Activated CD4-positive, alpha-beta T cell treated with anti-CD3 and anti-CD28 coated beads, Interleukin-2, amount 10 ng/mL, durations not matched to agents 7 days and 5 days (primary cell): ENCODE measurements around the gene CNTN1. TPM values are rescaled to one million over a fixed set of nuclear protein-coding genes. Genes with fewer than 3 reads are reported as not detected.

ENCODE experiments used
- CTCF ChIA-PET: fragments of 350-600 bp; sonication (Branson Sonifier 250); formaldehyde crosslinking; loops from one replicate; lab custom pipeline; 2021; ENCODE audit warnings: antibody characterized with exemption; lab: Charles Lee
- POLR2A ChIA-PET: fragments of 350-600 bp; sonication (Branson Sonifier 250); formaldehyde crosslinking; loops from one replicate; lab custom pipeline; 2021; ENCODE audit warnings: antibody characterized with exemption; lab: Charles Lee
- DNase-seq: peaks from one replicate; pipeline ENCODE4 v3.0.0-alpha.2; 2020
- H3K27ac Mint-ChIP-seq: one replicate; pipeline ENCODE4 v1.8.0; 2021; ENCODE audit warnings: mild to moderate bottlenecking, moderate library complexity, mixed read lengths
- H3K27me3 Mint-ChIP-seq: one replicate; pipeline ENCODE4 v1.8.0; 2021; ENCODE audit warnings: mixed read lengths
- H3K36me3 Mint-ChIP-seq: one replicate; pipeline ENCODE4 v1.8.0; 2021; ENCODE audit warnings: low read depth, mixed read lengths
- H3K4me1 Mint-ChIP-seq: one replicate; pipeline ENCODE4 v1.8.0; 2021; ENCODE audit warnings: mixed read lengths
- H3K4me3 Mint-ChIP-seq: one replicate; pipeline ENCODE4 v1.8.0; 2021; ENCODE audit warnings: mild to moderate bottlenecking, moderate library complexity, mixed read lengths
- H3K9me3 Mint-ChIP-seq: one replicate; pipeline ENCODE4 v1.8.0; 2021; ENCODE audit warnings: mixed read lengths
- total RNA-seq, 2 experiments: library from RNA; stranded (reverse); gene quantifications; one replicate each; pipeline ENCODE4 v1.2.3, GENCODE V29; 2021

The CNTN1 gene
- total RNA-seq, 2 experiments from 2014 or later, result not detected

DNA sequence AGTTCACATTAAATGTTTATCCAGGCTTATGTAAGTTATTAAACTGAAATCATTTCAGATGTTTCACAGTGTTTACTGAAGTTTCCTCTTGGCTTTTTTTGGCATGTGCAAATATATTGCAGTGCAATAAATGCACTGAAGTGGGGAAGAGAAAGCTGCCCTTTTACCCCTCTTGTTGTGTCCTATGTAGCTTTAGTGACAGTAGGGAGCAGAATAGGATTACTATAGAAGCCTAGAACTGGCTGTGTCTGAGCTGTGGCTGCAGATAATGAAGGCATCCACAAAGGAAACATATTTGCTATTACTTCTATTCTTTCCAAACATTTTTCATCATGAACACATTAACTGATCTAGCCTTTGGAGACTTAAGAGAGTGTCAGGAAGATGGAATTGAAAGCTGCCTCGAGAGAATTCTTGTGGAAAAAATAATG lies 24.1 kb upstream of the CNTN1 start:
- no peak for DNase-seq
- ChIA-PET POLR2A (no interaction called here), CTCF (no interaction called here)
- Mint-ChIP-seq H3K4me3 (no peak overlapping the region), H3K9me3 (no peaks in the 10 kb centered on the region), H3K4me1 (no peaks in the 10 kb centered on the region), H3K36me3 (no peaks in the 10 kb centered on the region), H3K27me3 (no peaks in the 10 kb centered on the region), H3K27ac (no peak overlapping the region)

- no peaks in the 10 kb centered on the region for H3K4me1 Mint-ChIP-seq
- POLR2A ChIA-PET, result no interaction called here
- no peak overlapping the region for H3K27ac Mint-ChIP-seq
- H3K9me3 Mint-ChIP-seq, result no peaks in the 10 kb centered on the region
- no peak overlapping the region for H3K4me3 Mint-ChIP-seq
- H3K27me3 Mint-ChIP-seq, result no peaks in the 10 kb centered on the region
- CTCF ChIA-PET, result no interaction called here
- no peak for DNase-seq
- no peaks in the 10 kb centered on the region for H3K36me3 Mint-ChIP-seq
Measured at GRCh38 chr12:40672741-40673271, 19.4 kb upstream of the CNTN1 start.

GRCh38 chr12:40681148-40681547 lies 11.1 kb upstream of the CNTN1 start:
- no peak for DNase-seq
- Mint-ChIP-seq H3K36me3 (no peaks in the 10 kb centered on the region), H3K27me3 (no peaks in the 10 kb centered on the region), H3K27ac (no peak overlapping the region), H3K4me1 (no peaks in the 10 kb centered on the region), H3K4me3 (no peak overlapping the region), H3K9me3 (no peaks in the 10 kb centered on the region)
- ChIA-PET POLR2A (no interaction called here), CTCF (no interaction called here)

DNA sequence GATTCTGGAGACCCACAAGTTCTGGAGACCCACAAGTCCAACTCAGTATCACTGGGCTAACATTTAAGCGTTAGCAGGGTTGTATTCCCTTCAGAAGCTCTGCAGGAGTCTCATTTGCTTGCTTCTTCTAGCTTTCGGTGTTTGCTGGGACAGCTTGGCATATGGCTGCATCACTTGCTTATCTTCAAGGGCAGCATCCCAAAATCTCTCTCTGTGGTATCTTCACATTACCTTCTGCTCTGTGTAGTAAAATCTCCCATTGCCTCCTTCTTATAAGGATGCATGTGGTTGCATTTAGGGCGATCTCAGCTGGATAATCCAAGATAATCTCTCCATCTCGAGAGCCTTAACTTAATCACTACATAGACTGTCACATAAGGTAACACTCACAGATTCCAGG lies 7.3 kb upstream of the CNTN1 start:
- Mint-ChIP-seq H3K9me3 (no peaks in the 10 kb centered on the region), H3K36me3 (no peaks in the 10 kb centered on the region), H3K4me3 (no peak overlapping the region), H3K27ac (no peak overlapping the region), H3K4me1 (no peaks in the 10 kb centered on the region), H3K27me3 (no peaks in the 10 kb centered on the region)
- CTCF ChIA-PET, result no interaction called here
- POLR2A ChIA-PET, result no interaction called here
- no peak for DNase-seq

DNA sequence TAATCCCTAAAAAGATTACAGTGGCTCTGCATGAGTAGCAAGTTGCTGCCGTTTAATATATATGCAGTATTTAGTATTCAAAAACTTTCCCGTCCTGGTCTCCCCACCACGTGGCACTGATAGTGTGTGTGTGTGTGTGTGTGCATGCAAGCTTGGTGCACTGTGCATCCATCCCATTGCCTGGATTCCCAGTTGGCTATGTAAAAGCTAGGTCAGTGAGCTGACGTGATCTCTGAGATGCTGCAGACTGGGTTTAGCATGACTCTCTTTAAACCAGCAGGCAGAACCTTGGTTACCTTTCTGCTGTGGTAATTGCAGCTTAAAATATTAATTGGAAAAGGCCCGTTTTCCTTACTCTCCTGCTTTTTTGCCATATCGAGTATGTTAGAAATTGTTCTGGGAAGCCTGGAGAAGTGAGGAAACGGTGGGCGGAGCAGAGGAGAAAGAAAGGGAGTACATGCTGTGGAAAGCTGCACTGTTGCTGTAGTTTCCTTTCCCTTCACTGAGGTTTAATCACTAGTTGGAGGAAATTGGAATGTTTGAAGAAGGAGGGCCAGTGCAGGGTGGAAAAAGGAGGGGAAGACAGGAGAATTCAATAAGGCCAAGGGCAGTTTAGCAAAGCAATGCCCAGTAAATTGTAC lies 4.0 kb upstream of the CNTN1 start:
- H3K4me1 Mint-ChIP-seq, result no peaks in the 10 kb centered on the region
- H3K4me3 Mint-ChIP-seq, result no peak overlapping the region
- H3K36me3 Mint-ChIP-seq, result no peaks in the 10 kb centered on the region
- no peaks in the 10 kb centered on the region for H3K9me3 Mint-ChIP-seq
- ChIA-PET POLR2A (no interaction called here), CTCF (no interaction called here)
- peaks cover 14% of the 10 kb centered on the region for H3K27me3 Mint-ChIP-seq
- no peak overlapping the region for H3K27ac Mint-ChIP-seq
- no peak for DNase-seq

- Mint-ChIP-seq H3K4me1 (no peaks in the 10 kb centered on the region), H3K27me3 (peaks cover 23% of the 10 kb centered on the region), H3K27ac (no peak overlapping the region), H3K9me3 (no peaks in the 10 kb centered on the region), H3K4me3 (no peak overlapping the region), H3K36me3 (no peaks in the 10 kb centered on the region)
- ChIA-PET POLR2A (no interaction called here), CTCF (no interaction called here)
- no peak for DNase-seq
Measured at GRCh38 chr12:40689576-40689975, 2.7 kb upstream of the CNTN1 start.

- H3K27ac Mint-ChIP-seq, result no peak overlapping the region
- H3K27me3 Mint-ChIP-seq, result peaks cover 26% of the 10 kb centered on the region
- ChIA-PET CTCF (no interaction called here), POLR2A (no interaction called here)
- no peaks in the 10 kb centered on the region for H3K36me3 Mint-ChIP-seq
- no peak for DNase-seq
- no peak overlapping the region for H3K4me3 Mint-ChIP-seq
- no peaks in the 10 kb centered on the region for H3K4me1 Mint-ChIP-seq
- H3K9me3 Mint-ChIP-seq, result peaks cover 2% of the 10 kb centered on the region
Measured at GRCh38 chr12:40692765-40693206, 547 bp downstream of the CNTN1 start.

DNA sequence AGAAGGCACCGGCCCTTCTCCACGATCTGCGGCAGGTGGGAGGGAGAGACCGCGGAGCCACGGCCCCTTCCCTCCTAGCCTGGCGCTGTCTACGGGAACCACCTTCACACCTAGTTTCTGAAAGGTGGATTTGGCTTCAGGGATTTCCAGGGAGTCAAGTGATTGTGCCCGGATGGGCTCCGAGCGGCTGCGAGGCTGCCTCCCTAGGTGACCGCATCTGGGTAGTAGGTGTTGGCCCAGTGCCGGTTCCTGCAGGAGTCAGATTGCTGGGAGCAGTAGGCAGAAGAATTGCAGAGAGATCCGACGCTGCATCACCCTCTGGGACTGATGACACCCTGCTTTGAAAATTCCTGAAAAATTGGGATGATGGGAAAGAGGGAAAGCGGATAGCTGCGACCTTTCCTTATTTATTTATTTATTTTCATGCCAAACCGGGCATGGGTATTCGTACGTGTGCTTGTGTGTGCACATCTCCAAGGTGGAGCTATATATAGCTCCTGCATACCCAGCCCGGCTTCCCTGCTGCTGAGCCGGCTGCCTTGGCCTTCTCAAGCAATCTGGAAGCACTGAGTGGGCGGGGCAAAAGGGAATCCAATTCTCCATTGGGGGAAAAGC lies 1.1 kb downstream of the CNTN1 start:
- no peaks in the 10 kb centered on the region for H3K4me1 Mint-ChIP-seq
- no peak for DNase-seq
- H3K27me3 Mint-ChIP-seq, result peaks cover 26% of the 10 kb centered on the region
- ChIA-PET CTCF (no interaction called here), POLR2A (no interaction called here)
- H3K9me3 Mint-ChIP-seq, result peaks cover 2% of the 10 kb centered on the region
- H3K4me3 Mint-ChIP-seq, result no peak overlapping the region
- H3K27ac Mint-ChIP-seq, result no peak overlapping the region
- H3K36me3 Mint-ChIP-seq, result no peaks in the 10 kb centered on the region

GRCh38 chr12:40697566-40698259 lies 5.5 kb downstream of the CNTN1 start:
- ChIA-PET POLR2A (no interaction called here), CTCF (no interaction called here)
- no peak for DNase-seq
- H3K4me3 Mint-ChIP-seq, result no peak overlapping the region
- H3K4me1 Mint-ChIP-seq, result no peaks in the 10 kb centered on the region
- H3K9me3 Mint-ChIP-seq, result peaks cover 2% of the 10 kb centered on the region
- H3K36me3 Mint-ChIP-seq, result no peaks in the 10 kb centered on the region
- H3K27ac Mint-ChIP-seq, result no peak overlapping the region
- peaks cover 14% of the 10 kb centered on the region for H3K27me3 Mint-ChIP-seq

GRCh38 chr12:40701756-40702155 lies 9.5 kb downstream of the CNTN1 start:
- ChIA-PET CTCF (interaction anchor here (0.6 kb wide), 1 partner anchor 17 kb away, joined by 5 read pairs; no protein-coding TSS in a partner anchor), POLR2A (no interaction called here)
- H3K4me3 Mint-ChIP-seq, result no peak overlapping the region
- H3K9me3 Mint-ChIP-seq, result no peaks in the 10 kb centered on the region
- no peak for DNase-seq
- no peaks in the 10 kb centered on the region for H3K36me3 Mint-ChIP-seq
- no peak overlapping the region for H3K27ac Mint-ChIP-seq
- no peaks in the 10 kb centered on the region for H3K27me3 Mint-ChIP-seq
- no peaks in the 10 kb centered on the region for H3K4me1 Mint-ChIP-seq

DNA sequence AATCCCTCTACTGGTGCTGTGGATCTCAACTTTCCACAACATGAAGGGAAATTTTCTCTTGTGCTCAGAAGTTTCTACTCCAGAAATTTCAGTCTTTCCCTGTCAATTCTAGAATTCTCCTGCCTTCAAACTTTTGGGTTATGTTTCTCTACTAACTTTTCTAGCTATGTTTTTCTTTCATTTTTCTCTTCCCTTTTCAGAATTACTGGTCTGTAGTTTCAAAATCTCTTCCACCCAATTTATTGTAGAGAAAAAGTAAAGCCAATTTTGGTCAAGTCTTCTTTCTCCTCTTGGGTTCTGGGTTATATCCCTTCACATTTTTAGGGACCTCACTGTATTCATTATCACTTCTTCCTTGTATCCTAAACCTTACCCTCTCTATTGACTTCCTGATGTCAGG lies 18.9 kb downstream of the CNTN1 start:
- H3K4me1 Mint-ChIP-seq, result no peaks in the 10 kb centered on the region
- H3K4me3 Mint-ChIP-seq, result no peak overlapping the region
- ChIA-PET CTCF (no interaction called here), POLR2A (no interaction called here)
- no peak for DNase-seq
- no peaks in the 10 kb centered on the region for H3K9me3 Mint-ChIP-seq
- no peaks in the 10 kb centered on the region for H3K36me3 Mint-ChIP-seq
- no peak overlapping the region for H3K27ac Mint-ChIP-seq
- H3K27me3 Mint-ChIP-seq, result no peaks in the 10 kb centered on the region

DNA sequence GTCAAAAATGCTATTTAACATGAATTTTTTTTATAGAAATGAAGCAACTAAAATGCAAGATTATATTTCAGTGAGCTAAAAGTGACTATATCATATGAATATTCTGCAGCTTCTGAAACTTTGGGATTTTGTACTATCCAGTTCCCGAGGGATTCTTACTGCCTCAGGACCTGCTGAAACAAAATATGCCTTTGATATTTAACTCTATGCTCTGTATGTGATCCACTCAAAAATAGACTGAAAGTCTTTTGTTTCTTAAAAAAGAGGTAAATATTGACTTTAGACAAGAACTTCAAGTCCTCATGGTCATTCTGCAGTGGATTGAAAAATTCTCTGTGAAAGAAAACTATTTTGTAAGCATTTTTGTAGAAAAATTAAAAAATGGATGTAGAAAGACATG lies 22.4 kb downstream of the CNTN1 start:
- H3K36me3 Mint-ChIP-seq, result no peaks in the 10 kb centered on the region
- POLR2A ChIA-PET, result no interaction called here
- no peak overlapping the region for H3K4me3 Mint-ChIP-seq
- H3K27ac Mint-ChIP-seq, result no peak overlapping the region
- H3K27me3 Mint-ChIP-seq, result no peaks in the 10 kb centered on the region
- CTCF ChIA-PET, result no interaction called here
- no peaks in the 10 kb centered on the region for H3K9me3 Mint-ChIP-seq
- no peak for DNase-seq
- H3K4me1 Mint-ChIP-seq, result no peaks in the 10 kb centered on the region

DNA sequence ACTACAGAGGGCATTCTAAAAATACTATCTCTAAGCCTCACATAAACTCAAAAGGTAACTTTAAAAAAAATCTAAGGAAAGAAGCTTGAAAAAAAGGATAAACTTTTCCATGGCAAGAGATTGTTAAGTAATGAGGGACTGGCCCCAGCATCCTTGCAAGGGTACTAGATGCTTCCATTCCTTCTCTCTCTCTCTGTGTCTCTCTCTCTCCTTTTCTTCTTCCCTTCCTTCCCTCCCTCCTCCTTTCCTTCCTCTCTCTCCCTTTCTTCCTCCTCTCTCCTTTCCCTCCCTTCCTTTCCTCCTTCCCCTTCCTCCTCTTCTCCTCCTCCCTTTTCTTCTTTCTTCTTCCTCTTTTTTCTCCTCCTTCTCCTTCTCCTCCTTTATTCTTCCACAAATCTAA lies 23.8 kb downstream of the CNTN1 start:
- H3K27ac Mint-ChIP-seq, result no peak overlapping the region
- DNase-seq, result no peak
- no peaks in the 10 kb centered on the region for H3K27me3 Mint-ChIP-seq
- no peaks in the 10 kb centered on the region for H3K9me3 Mint-ChIP-seq
- ChIA-PET POLR2A (no interaction called here), CTCF (no interaction called here)
- H3K4me3 Mint-ChIP-seq, result no peak overlapping the region
- no peaks in the 10 kb centered on the region for H3K36me3 Mint-ChIP-seq
- no peaks in the 10 kb centered on the region for H3K4me1 Mint-ChIP-seq
